Measurements from ENCODE around the gene FBN3.

Gene FBN3

GRCh38 chr19:8045872-8046568 is 103.4 kb downstream of the FBN3 start:
- no peak for TF ChIP-seq CTCF (IDR thresholded peaks at IDR 0.05; ENCODE audit: low read depth, low read length)
- no peak for DNase-seq (ENCODE audit: low read depth in 2 of 2)
- H3K4me3 ChIP-seq (replicated peaks in 1 of 2; ENCODE audit: low read depth in 2 of 2, low read length in 2 of 2): no peak overlapping the region

- no peak for DNase-seq (ENCODE audit: low read depth in 2 of 2)
- TF ChIP-seq CTCF (IDR thresholded peaks at IDR 0.05; ENCODE audit: low read depth, low read length): no peak
- no peak overlapping the region for H3K4me3 ChIP-seq (replicated peaks in 1 of 2; ENCODE audit: low read depth in 2 of 2, low read length in 2 of 2)
Observed at GRCh38 chr19:8044018-8044417, 105.4 kb downstream of the FBN3 start.

- no peak for DNase-seq (ENCODE audit: low read depth in 2 of 2)
- H3K4me3 ChIP-seq (replicated peaks in 1 of 2; ENCODE audit: low read depth in 2 of 2, low read length in 2 of 2): no peak overlapping the region
- no peak for TF ChIP-seq CTCF (IDR thresholded peaks at IDR 0.05; ENCODE audit: low read depth, low read length)
Observed at GRCh38 chr19:8042900-8043299, 106.5 kb downstream of the FBN3 start.

GRCh38 chr19:8041531-8041931 is 107.9 kb downstream of the FBN3 start:
- TF ChIP-seq CTCF (IDR thresholded peaks at IDR 0.05; ENCODE audit: low read depth, low read length): no peak
- H3K4me3 ChIP-seq (replicated peaks in 1 of 2; ENCODE audit: low read depth in 2 of 2, low read length in 2 of 2): no peak overlapping the region
- no peak for DNase-seq (ENCODE audit: low read depth in 2 of 2)

- DNase-seq (ENCODE audit: low read depth in 2 of 2): no peak
- no peak for TF ChIP-seq CTCF (IDR thresholded peaks at IDR 0.05; ENCODE audit: low read depth, low read length)
- H3K4me3 ChIP-seq (replicated peaks in 1 of 2; ENCODE audit: low read depth in 2 of 2, low read length in 2 of 2): no peak overlapping the region
Observed at GRCh38 chr19:8039231-8039630, 110.2 kb downstream of the FBN3 start.

- TF ChIP-seq CTCF (IDR thresholded peaks at IDR 0.05; ENCODE audit: low read depth, low read length): no peak
- no peak for DNase-seq (ENCODE audit: low read depth in 2 of 2)
Observed at GRCh38 chr19:8038815-8039214, 110.6 kb downstream of the FBN3 start.

More at GRCh38 chr19:8038815-8039214, 110.6 kb downstream of the FBN3 start:
- H3K4me3 ChIP-seq (replicated peaks in 1 of 2; ENCODE audit: low read depth in 2 of 2, low read length in 2 of 2): no peak overlapping the region

All from cardiac fibroblast (primary cell).